ENCODE data around the gene MED27.

MED27 gene

GRCh38 chr9:131836021-131836420, 243.6 kb downstream of the MED27 start:
- DNase-seq (ENCODE audit: low spot score), result no peak

- DNase-seq (ENCODE audit: low spot score), result no peak
These were observed 244.3 kb downstream of the MED27 start for GRCh38 chr9:131835151-131835910.

- no peak for DNase-seq (ENCODE audit: low spot score)
These were observed 244.9 kb downstream of the MED27 start for GRCh38 chr9:131834721-131835120.

GRCh38 chr9:131833906-131834305, 245.8 kb downstream of the MED27 start:
- DNase-seq (ENCODE audit: low spot score), result no peak

GRCh38 chr9:131833083-131833482, 246.6 kb downstream of the MED27 start:
- DNase-seq (ENCODE audit: low spot score), result no peak

- no peak for DNase-seq (ENCODE audit: low spot score)
These were observed 248.1 kb downstream of the MED27 start for GRCh38 chr9:131831380-131832165.

- no peak for DNase-seq (ENCODE audit: low spot score)
These were observed 251.8 kb downstream of the MED27 start for GRCh38 chr9:131827821-131828369.

- no peak for DNase-seq (ENCODE audit: low spot score)
These were observed 252.6 kb downstream of the MED27 start for GRCh38 chr9:131826966-131827525.

- DNase-seq (ENCODE audit: low spot score), result no peak
These were observed 253.6 kb downstream of the MED27 start for GRCh38 chr9:131826053-131826452.

- DNase-seq (ENCODE audit: low spot score), result no peak
These were observed 254.6 kb downstream of the MED27 start for GRCh38 chr9:131824953-131825495.

- no peak for DNase-seq (ENCODE audit: low spot score)
These were observed 255.5 kb downstream of the MED27 start for GRCh38 chr9:131824155-131824594.

GRCh38 chr9:131823701-131824146, 255.9 kb downstream of the MED27 start:
- no peak for DNase-seq (ENCODE audit: low spot score)

- DNase-seq (ENCODE audit: low spot score), result no peak
These were observed 261.6 kb downstream of the MED27 start for GRCh38 chr9:131818089-131818488.

- no peak for DNase-seq (ENCODE audit: low spot score)
These were observed 262.0 kb downstream of the MED27 start for GRCh38 chr9:131817627-131818026.

- no peak for DNase-seq (ENCODE audit: low spot score)
These were observed 262.6 kb downstream of the MED27 start for GRCh38 chr9:131817073-131817472.

- DNase-seq (ENCODE audit: low spot score), result no peak
These were observed 263.4 kb downstream of the MED27 start for GRCh38 chr9:131815970-131816873.

- no peak for DNase-seq (ENCODE audit: low spot score)
These were observed 265.0 kb downstream of the MED27 start for GRCh38 chr9:131814707-131815106.

GRCh38 chr9:131813116-131813515, 266.6 kb downstream of the MED27 start:
- DNase-seq (ENCODE audit: low spot score), result no peak

- no peak for DNase-seq (ENCODE audit: low spot score)
These were observed 267.4 kb downstream of the MED27 start for GRCh38 chr9:131812116-131812790.

GRCh38 chr9:131811405-131811804, 268.3 kb downstream of the MED27 start:
- DNase-seq (ENCODE audit: low spot score), result no peak

All from AG20443 (cell line).